B cell (primary cell): ENCODE measurements around the gene IL10RA. TPM values are rescaled to one million over a fixed set of nuclear protein-coding genes. Genes with fewer than 3 reads are reported as not detected.

Source experiments
- ATAC-seq: fragments of 200-7000 bp; cut with Tn5 transposase; one replicate; pipeline ENCODE4 v1.10.0; 2021; ENCODE audit warnings: low read depth, mild to moderate bottlenecking, moderate number of reproducible peaks, moderate library complexity
- CTCF ChIA-PET: fragments of 350-600 bp; sonication (Branson Sonifier 250); formaldehyde crosslinking; loops from one replicate; lab custom pipeline; 2021; ENCODE audit warnings: antibody characterized with exemption, inconsistent platforms; lab: Charles Lee
- POLR2A ChIA-PET: fragments of 350-600 bp; sonication (Branson Sonifier 250); formaldehyde crosslinking; loops from one replicate; lab custom pipeline; 2021; ENCODE audit warnings: antibody characterized with exemption; lab: Charles Lee
- DNase-seq: peaks from one replicate; pipeline ENCODE4 v3.0.0; 2013
- H2AFZ ChIP-seq: 2 replicates; pipeline ENCODE4 v1.6.1; 2012; ENCODE audit warnings: mild to moderate bottlenecking, low read depth, low read length; ENCODE audit not compliant: insufficient read depth, poor library complexity, severe bottlenecking
- H3K27ac ChIP-seq, 2 donors: 1 replicate in 1 of 2; 2 replicates in 1 of 2; pipeline ENCODE4 v1.5.1; 2012 to 2013; ENCODE audit warnings: low read length in 2 of 2, mild to moderate bottlenecking in 2 of 2, moderate library complexity in 1 of 2
- H3K27me3 ChIP-seq, 4 experiments: fragments of 200-600 bp in 1 of 4; sonication (generic) in 1 of 4; replicated peaks in 1 of 4; 1 replicate in 2 of 4; 2 replicates in 2 of 4; pipeline versions ENCODE4 v1.6.1 to v1.7.0; 2013 to 2016; ENCODE audit warnings: low read length in 3 of 4, mild to moderate bottlenecking in 2 of 4, mixed read lengths in 1 of 4, moderate library complexity in 1 of 4; ENCODE audit not compliant: insufficient read depth in 4 of 4, control insufficient read depth in 3 of 4; ENCODE audit errors: control extremely low read depth in 1 of 4
- H3K36me3 ChIP-seq, 2 experiments: replicated peaks in 1 of 2; 1 replicate in 1 of 2; 2 replicates in 1 of 2; pipeline versions ENCODE4 v1.6.1 to v1.7.1; 2013; ENCODE audit warnings: low read length in 1 of 2; ENCODE audit not compliant: insufficient read depth in 2 of 2, control insufficient read depth in 1 of 2; ENCODE audit errors: control extremely low read depth in 1 of 2, extremely low read depth in 1 of 2
- H3K4me1 ChIP-seq, 2 donors: fragments of 200-600 bp in 1 of 2; sonication (generic) in 1 of 2; 1 replicate in 1 of 2; 2 replicates in 1 of 2; pipeline versions ENCODE4 v1.5.1 to v1.6.1; 2013 to 2017; ENCODE audit warnings: low read length in 2 of 2; ENCODE audit not compliant: control insufficient read depth in 2 of 2, insufficient read depth in 2 of 2
- H3K4me2 ChIP-seq: replicated peaks from 2 replicates; pipeline ENCODE3; 2012; ENCODE audit warnings: mild to moderate bottlenecking, low read depth, low read length; ENCODE audit not compliant: poor library complexity, severe bottlenecking
- H3K4me3 ChIP-seq, 5 experiments: fragments of 200-600 bp in 1 of 5; sonication (generic) in 1 of 5; 1 replicate in 3 of 5; 2 replicates in 2 of 5; pipeline versions ENCODE4 v1.5.1 to v1.7.0; 2011 to 2016; ENCODE audit warnings: low read length in 4 of 5, mild to moderate bottlenecking in 4 of 5, low read depth in 2 of 5, control low read depth in 1 of 5, moderate library complexity in 1 of 5; ENCODE audit not compliant: insufficient read depth in 1 of 5; ENCODE audit errors: control extremely low read depth in 1 of 5, extremely low read depth in 1 of 5
- H3K79me2 ChIP-seq: fragments of 200-600 bp; sonication (generic); one replicate; pipeline ENCODE4 v1.6.0; 2016; ENCODE audit warnings: low read length; ENCODE audit not compliant: control insufficient read depth, insufficient read depth
- H3K9ac ChIP-seq: fragments of 200-600 bp; sonication (generic); 2 replicates; pipeline ENCODE4 v1.6.1; 2017; ENCODE audit warnings: mild to moderate bottlenecking, low read length, moderate library complexity
- H3K9me3 ChIP-seq, 3 donors: one replicate each; pipeline versions ENCODE4 v1.6.1 to v1.7.1; 2013; ENCODE audit warnings: low read length in 2 of 3; ENCODE audit not compliant: control insufficient read depth in 2 of 3, insufficient read depth in 1 of 3; ENCODE audit errors: control extremely low read depth in 1 of 3
- H4K20me1 ChIP-seq: 2 replicates; pipeline ENCODE4 v1.6.0; 2012; ENCODE audit warnings: mild to moderate bottlenecking, low read length; ENCODE audit not compliant: insufficient read depth, control insufficient read depth, poor library complexity, severe bottlenecking
- H3K27ac Mint-ChIP-seq: one replicate; pipeline ENCODE4 v1.8.0; 2021; ENCODE audit warnings: mixed read lengths
- H3K27me3 Mint-ChIP-seq: one replicate; pipeline ENCODE4 v1.8.0; 2021; ENCODE audit warnings: mixed read lengths
- H3K4me1 Mint-ChIP-seq: one replicate; pipeline ENCODE4 v1.8.0; 2021; ENCODE audit warnings: mixed read lengths
- H3K4me3 Mint-ChIP-seq: one replicate; pipeline ENCODE4 v1.8.0; 2021; ENCODE audit warnings: mixed read lengths
- H3K9me3 Mint-ChIP-seq: one replicate; pipeline ENCODE4 v1.8.0; 2022; ENCODE audit warnings: mixed read lengths; ENCODE audit not compliant: insufficient read depth
- EZH2 ChIP-seq: IDR thresholded peaks from 2 replicates; pipeline ENCODE4 v1.6.1; 2012; ENCODE audit warnings: borderline replicate concordance, low read depth, mild to moderate bottlenecking, moderate library complexity, low read length; ENCODE audit not compliant: insufficient read depth, poor library complexity, severe bottlenecking
- WGBS: methylation state at CpG from one replicate; pipeline ENCODE4 v1.1.5; 2013; ENCODE audit warnings: missing lambda C conversion rate; ENCODE audit not compliant: insufficient coverage; 5-methylcytosine and 5-hydroxymethylcytosine counted together
- intact Hi-C: fragments of 100-400 bp; cut with micrococcal nuclease; formaldehyde crosslinking; loops from one replicate; pipeline ENCODE4 v1.10.0; 2022
- polyA plus RNA-seq: library from polyadenylated mRNA; depleted of rRNA; stranded (reverse); fragments of >200 nt; gene quantifications from 2 replicates; pipeline ENCODE4 v1.2.3, GENCODE V29; 2012
- total RNA-seq, 2 donors: library from RNA; stranded (reverse); fragments of 120-200 nt in 1 of 2; gene quantifications; 1 replicate in 1 of 2; 2 replicates in 1 of 2; pipeline versions ENCODE4 v1.2.3 to v1.2.4, GENCODE V29; 2013 to 2022
- TF ChIP-seq, protein P1 (sequence below): fragments of 200-600 bp; IDR thresholded peaks from one replicate; pipeline ENCODE4 v1.8.0; 2022; ENCODE audit warnings: antibody characterized with exemption, mild to moderate bottlenecking

IL10RA gene
- total and polyA plus RNA-seq, 2 donors (not counting 1 experiment from before 2014, with no cell fraction given): 73.3 to 417 TPM

- ATAC-seq (no peak), DNase-seq (no peak)
- H3K27ac Mint-ChIP-seq: no peak overlapping the region
- intact Hi-C loops: no loop called here
- peaks cover 17% of the 10 kb centered on the region for H3K4me1 Mint-ChIP-seq
- no peaks in the 10 kb centered on the region for H3K36me3 ChIP-seq
- peaks cover 7 to 8% of the 10 kb centered on the region in 2 donors for H3K4me1 ChIP-seq
- H3K9me3 ChIP-seq: peaks cover 2 to 25% (median 14%) of the 10 kb centered on the region in 3 donors
- no peak overlapping the region for H3K4me3 Mint-ChIP-seq
- H4K20me1 ChIP-seq: no peaks in the 10 kb centered on the region
- H3K27ac ChIP-seq: no peak overlapping the region
- no peaks in the 10 kb centered on the region for H3K79me2 ChIP-seq
- H3K4me2 ChIP-seq: no peak overlapping the region
- TF ChIP-seq, protein P1, sequence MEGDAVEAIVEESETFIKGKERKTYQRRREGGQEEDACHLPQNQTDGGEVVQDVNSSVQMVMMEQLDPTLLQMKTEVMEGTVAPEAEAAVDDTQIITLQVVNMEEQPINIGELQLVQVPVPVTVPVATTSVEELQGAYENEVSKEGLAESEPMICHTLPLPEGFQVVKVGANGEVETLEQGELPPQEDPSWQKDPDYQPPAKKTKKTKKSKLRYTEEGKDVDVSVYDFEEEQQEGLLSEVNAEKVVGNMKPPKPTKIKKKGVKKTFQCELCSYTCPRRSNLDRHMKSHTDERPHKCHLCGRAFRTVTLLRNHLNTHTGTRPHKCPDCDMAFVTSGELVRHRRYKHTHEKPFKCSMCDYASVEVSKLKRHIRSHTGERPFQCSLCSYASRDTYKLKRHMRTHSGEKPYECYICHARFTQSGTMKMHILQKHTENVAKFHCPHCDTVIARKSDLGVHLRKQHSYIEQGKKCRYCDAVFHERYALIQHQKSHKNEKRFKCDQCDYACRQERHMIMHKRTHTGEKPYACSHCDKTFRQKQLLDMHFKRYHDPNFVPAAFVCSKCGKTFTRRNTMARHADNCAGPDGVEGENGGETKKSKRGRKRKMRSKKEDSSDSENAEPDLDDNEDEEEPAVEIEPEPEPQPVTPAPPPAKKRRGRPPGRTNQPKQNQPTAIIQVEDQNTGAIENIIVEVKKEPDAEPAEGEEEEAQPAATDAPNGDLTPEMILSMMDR: no peak
- no peak for TF ChIP-seq EZH2
- no peak overlapping the region for H2AFZ ChIP-seq
- no peak overlapping the region for H3K9ac ChIP-seq
- CTCF ChIA-PET: interaction anchor here (0.7 to 3.0 kb wide), 2 partner anchors 15 to 60 kb away, joined by 3 to 13 read pairs; no protein-coding TSS in a partner anchor
- 90% methylated on average over 5 of the region's 10 CpGs for WGBS
- H3K27me3 Mint-ChIP-seq: no peaks in the 10 kb centered on the region
- no peaks in the 10 kb centered on the region for H3K27me3 ChIP-seq
- POLR2A ChIA-PET: no interaction called here
- peaks cover 22% of the 10 kb centered on the region for H3K9me3 Mint-ChIP-seq
- no peak overlapping the region for H3K4me3 ChIP-seq
Observed at GRCh38 chr11:117961896-117962295, 24.3 kb upstream of the IL10RA start.

DNA sequence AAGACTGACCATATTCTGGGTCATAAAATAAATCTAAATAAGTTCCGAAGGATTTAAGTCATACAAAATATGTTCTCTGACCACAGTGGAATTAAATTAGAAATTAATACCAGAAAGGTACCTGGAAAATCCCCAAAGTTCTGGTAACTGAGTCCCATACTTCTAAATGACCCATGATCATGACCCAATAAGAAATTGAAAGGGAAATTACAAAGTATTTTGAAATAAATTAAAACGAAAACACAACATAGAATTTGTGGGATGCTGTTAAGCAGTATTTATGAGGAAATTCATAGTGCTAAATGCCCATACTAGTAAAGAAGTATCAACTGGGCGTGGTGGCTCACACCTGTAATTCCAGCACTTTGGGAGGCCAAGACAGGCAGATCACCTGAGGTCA is 23.4 kb upstream of the IL10RA start:
- H3K27ac Mint-ChIP-seq: no peak overlapping the region
- ATAC-seq (no peak), DNase-seq (no peak)
- TF ChIP-seq EZH2: no peak
- TF ChIP-seq, protein P1: no peak
- intact Hi-C loops: no loop called here
- CTCF ChIA-PET: interaction anchor here (1.7 to 2.5 kb wide), 2 partner anchors 12 to 16 kb away, joined by 5 to 9 read pairs; no protein-coding TSS in a partner anchor
- no peaks in the 10 kb centered on the region for H3K27me3 Mint-ChIP-seq
- peaks cover 2 to 20% (median 9%) of the 10 kb centered on the region in 3 donors for H3K9me3 ChIP-seq
- H3K79me2 ChIP-seq: no peaks in the 10 kb centered on the region
- peaks cover 17% of the 10 kb centered on the region for H3K4me1 Mint-ChIP-seq
- WGBS: no CpG with 5 or more reads among the region's 3 CpGs
- no peak overlapping the region for H3K27ac ChIP-seq
- no peak overlapping the region for H3K4me2 ChIP-seq
- no peaks in the 10 kb centered on the region for H3K36me3 ChIP-seq
- no peak overlapping the region for H3K9ac ChIP-seq
- peaks cover 15% of the 10 kb centered on the region for H3K9me3 Mint-ChIP-seq
- H3K27me3 ChIP-seq: no peaks in the 10 kb centered on the region
- H3K4me3 ChIP-seq: no peak overlapping the region
- POLR2A ChIA-PET: no interaction called here
- no peak overlapping the region for H2AFZ ChIP-seq
- peaks cover 7 to 8% of the 10 kb centered on the region in 2 donors for H3K4me1 ChIP-seq
- no peaks in the 10 kb centered on the region for H4K20me1 ChIP-seq
- no peak overlapping the region for H3K4me3 Mint-ChIP-seq
